ENCODE measurements around the gene OR2Y1.
"Not testable (repeated sequence)": the region's sequence is repeated elsewhere in the genome, so short reads cannot be mapped to it uniquely, and the experiment has no call there.

OR2Y1 gene

GRCh38 chr5:180739958-180740357 is at the start of gene OR2Y1:
Gene OR2Y1, minus strand, starts transcription at chr5:180740058. Its CDS starts 0 bp downstream, at chr5:180740058.
- no peak for DNase-seq

GRCh38 chr5:180788651-180789410 is 49.0 kb upstream of the OR2Y1 start:
- not testable (repeated sequence) for DNase-seq

- no peak for DNase-seq
Observed at GRCh38 chr5:180787711-180788431, 48.0 kb upstream of the OR2Y1 start.

GRCh38 chr5:180786531-180787398 is 46.9 kb upstream of the OR2Y1 start:
- no peak for DNase-seq

- no peak for DNase-seq
Observed at GRCh38 chr5:180785794-180786221, 46.0 kb upstream of the OR2Y1 start.

GRCh38 chr5:180785121-180785781 is 45.4 kb upstream of the OR2Y1 start:
- no peak for DNase-seq

GRCh38 chr5:180784497-180785097 is 44.7 kb upstream of the OR2Y1 start:
- peak; percentile 12 for DNase-seq

- DNase-seq: no peak
Observed at GRCh38 chr5:180783340-180784052, 43.6 kb upstream of the OR2Y1 start.

- DNase-seq: no peak
Observed at GRCh38 chr5:180782748-180783147, 42.9 kb upstream of the OR2Y1 start.

- DNase-seq: not testable (repeated sequence)
Observed at GRCh38 chr5:180781900-180782326, 42.1 kb upstream of the OR2Y1 start.

GRCh38 chr5:180779985-180780610 is 40.2 kb upstream of the OR2Y1 start:
- no peak for DNase-seq

- DNase-seq: no peak
Observed at GRCh38 chr5:180777475-180777874, 37.6 kb upstream of the OR2Y1 start.

- no peak for DNase-seq
Observed at GRCh38 chr5:180776376-180776775, 36.5 kb upstream of the OR2Y1 start.

- DNase-seq: no peak
Observed at GRCh38 chr5:180775624-180776023, 35.8 kb upstream of the OR2Y1 start.

- no peak for DNase-seq
Observed at GRCh38 chr5:180771839-180772238, 32.0 kb upstream of the OR2Y1 start.

- no peak for DNase-seq
Observed at GRCh38 chr5:180769821-180770220, 30.0 kb upstream of the OR2Y1 start.

GRCh38 chr5:180755601-180756000 is 15.7 kb upstream of the OR2Y1 start:
- DNase-seq: no peak

- no peak for DNase-seq
Observed at GRCh38 chr5:180744253-180744652, 4.4 kb upstream of the OR2Y1 start.

GRCh38 chr5:180742727-180743126 is 2.9 kb upstream of the OR2Y1 start:
- no peak for DNase-seq

- not testable (repeated sequence) for DNase-seq
Observed at GRCh38 chr5:180740953-180741352, 1.1 kb upstream of the OR2Y1 start.

- DNase-seq: no peak
Observed at GRCh38 chr5:180739271-180739670, 587 bp downstream of the OR2Y1 start.
